Osteocyte (in vitro differentiated cells): ENCODE measurements around the gene SPATA16. TPM values are rescaled to one million over a fixed set of nuclear protein-coding genes. Genes with fewer than 3 reads are reported as not detected.
"Not testable (repeated sequence)": the region's sequence is repeated elsewhere in the genome, so short reads cannot be mapped to it uniquely, and the experiment has no call there.

Source experiments
- DNase-seq: peaks from one replicate; pipeline ENCODE4 v3.0.0; 2021; ENCODE audit warnings: mixed read lengths; ENCODE audit not compliant: unreplicated experiment; ENCODE audit errors: extremely low spot score
- H3K27ac Mint-ChIP-seq: one replicate; pipeline ENCODE4 v1.8.0; 2021; ENCODE audit warnings: mild to moderate bottlenecking, mixed read lengths; ENCODE audit not compliant: unreplicated experiment
- H3K27me3 Mint-ChIP-seq: one replicate; pipeline ENCODE4 v1.8.0; 2021; ENCODE audit warnings: mixed read lengths; ENCODE audit not compliant: unreplicated experiment
- H3K36me3 Mint-ChIP-seq: one replicate; pipeline ENCODE4 v1.8.0; 2021; ENCODE audit warnings: mixed read lengths; ENCODE audit not compliant: unreplicated experiment
- H3K4me1 Mint-ChIP-seq: one replicate; pipeline ENCODE4 v1.8.0; 2021; ENCODE audit warnings: mixed read lengths; ENCODE audit not compliant: unreplicated experiment
- H3K4me3 Mint-ChIP-seq: one replicate; pipeline ENCODE4 v1.8.0; 2021; ENCODE audit warnings: mild to moderate bottlenecking, moderate library complexity, mixed read lengths; ENCODE audit not compliant: unreplicated experiment
- H3K9me3 Mint-ChIP-seq: one replicate; pipeline ENCODE4 v1.8.0; 2021; ENCODE audit warnings: mixed read lengths; ENCODE audit not compliant: unreplicated experiment
- total RNA-seq: library from RNA; stranded (reverse); gene quantifications from 2 replicates; pipeline ENCODE4 v1.2.1, GENCODE V29; 2021
- TF ChIP-seq, protein P1 (sequence below): fragments of 200-600 bp; sonication (generic); IDR thresholded peaks from 2 replicates; pipeline ENCODE4 v1.5.0; 2021; ENCODE audit warnings: antibody characterized with exemption, mild to moderate bottlenecking, moderate library complexity

SPATA16 gene
- total RNA-seq, 1 donor from 2014 or later: not detected

DNA sequence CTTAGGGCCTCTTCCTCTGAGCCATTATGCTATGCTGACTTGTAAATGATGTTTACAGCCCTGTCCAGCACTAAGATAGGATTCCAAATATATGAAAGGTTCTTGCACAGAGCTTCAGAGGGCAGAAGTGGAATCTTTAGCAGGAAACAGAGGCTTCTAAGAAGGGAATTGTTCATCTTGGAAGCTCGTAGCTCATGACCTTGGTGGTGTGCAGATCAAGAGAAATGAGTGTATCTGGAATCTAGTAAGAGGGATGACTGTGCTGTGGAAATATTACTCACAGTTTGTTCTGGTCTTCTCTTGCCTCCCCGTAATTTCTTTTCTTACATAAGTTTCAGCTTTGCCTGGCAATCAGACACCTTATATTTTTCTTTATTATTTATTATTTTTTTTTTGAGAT lies 175.8 kb downstream of the SPATA16 start:
- peaks cover 7% of the 10 kb centered on the region for H3K27me3 Mint-ChIP-seq
- H3K9me3 Mint-ChIP-seq: no peaks in the 10 kb centered on the region
- DNase-seq: no peak
- no peak overlapping the region for H3K27ac Mint-ChIP-seq
- TF ChIP-seq, protein P1, sequence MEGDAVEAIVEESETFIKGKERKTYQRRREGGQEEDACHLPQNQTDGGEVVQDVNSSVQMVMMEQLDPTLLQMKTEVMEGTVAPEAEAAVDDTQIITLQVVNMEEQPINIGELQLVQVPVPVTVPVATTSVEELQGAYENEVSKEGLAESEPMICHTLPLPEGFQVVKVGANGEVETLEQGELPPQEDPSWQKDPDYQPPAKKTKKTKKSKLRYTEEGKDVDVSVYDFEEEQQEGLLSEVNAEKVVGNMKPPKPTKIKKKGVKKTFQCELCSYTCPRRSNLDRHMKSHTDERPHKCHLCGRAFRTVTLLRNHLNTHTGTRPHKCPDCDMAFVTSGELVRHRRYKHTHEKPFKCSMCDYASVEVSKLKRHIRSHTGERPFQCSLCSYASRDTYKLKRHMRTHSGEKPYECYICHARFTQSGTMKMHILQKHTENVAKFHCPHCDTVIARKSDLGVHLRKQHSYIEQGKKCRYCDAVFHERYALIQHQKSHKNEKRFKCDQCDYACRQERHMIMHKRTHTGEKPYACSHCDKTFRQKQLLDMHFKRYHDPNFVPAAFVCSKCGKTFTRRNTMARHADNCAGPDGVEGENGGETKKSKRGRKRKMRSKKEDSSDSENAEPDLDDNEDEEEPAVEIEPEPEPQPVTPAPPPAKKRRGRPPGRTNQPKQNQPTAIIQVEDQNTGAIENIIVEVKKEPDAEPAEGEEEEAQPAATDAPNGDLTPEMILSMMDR: no peak
- no peak overlapping the region for H3K4me3 Mint-ChIP-seq
- no peaks in the 10 kb centered on the region for H3K4me1 Mint-ChIP-seq
- H3K36me3 Mint-ChIP-seq: no peaks in the 10 kb centered on the region

DNA sequence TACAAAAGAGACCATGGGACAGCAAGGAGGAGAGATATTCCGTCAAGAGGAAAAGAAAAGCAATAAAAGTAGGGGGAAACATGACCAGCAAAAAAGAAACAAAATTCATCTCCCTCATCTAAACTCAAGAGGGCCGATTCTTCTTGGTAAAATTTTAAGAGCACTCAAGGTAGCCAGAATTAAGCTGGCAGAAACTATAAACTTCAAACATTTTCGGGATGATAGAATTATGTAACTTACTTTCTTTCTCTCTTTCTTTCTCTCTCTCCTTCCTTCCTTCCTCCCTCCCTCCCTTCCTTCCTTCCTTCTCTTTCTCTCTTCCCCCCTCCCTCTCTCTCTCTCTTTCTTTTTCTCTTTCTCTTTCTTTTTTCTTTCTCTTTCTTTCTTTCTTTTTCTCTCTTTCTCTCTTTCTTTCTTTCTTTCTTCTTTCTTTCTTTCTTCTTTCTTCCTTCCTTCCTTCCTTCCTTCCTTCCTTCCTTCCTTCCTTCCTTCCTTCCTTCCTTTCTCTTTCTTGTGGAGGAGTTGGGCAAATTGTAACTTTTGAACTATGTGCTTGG lies 180.3 kb downstream of the SPATA16 start:
- peaks cover 20% of the 10 kb centered on the region for H3K27me3 Mint-ChIP-seq
- H3K9me3 Mint-ChIP-seq, H3K27ac Mint-ChIP-seq, H3K4me1 Mint-ChIP-seq, H3K36me3 Mint-ChIP-seq, DNase-seq, H3K4me3 Mint-ChIP-seq: not testable (repeated sequence)

DNA sequence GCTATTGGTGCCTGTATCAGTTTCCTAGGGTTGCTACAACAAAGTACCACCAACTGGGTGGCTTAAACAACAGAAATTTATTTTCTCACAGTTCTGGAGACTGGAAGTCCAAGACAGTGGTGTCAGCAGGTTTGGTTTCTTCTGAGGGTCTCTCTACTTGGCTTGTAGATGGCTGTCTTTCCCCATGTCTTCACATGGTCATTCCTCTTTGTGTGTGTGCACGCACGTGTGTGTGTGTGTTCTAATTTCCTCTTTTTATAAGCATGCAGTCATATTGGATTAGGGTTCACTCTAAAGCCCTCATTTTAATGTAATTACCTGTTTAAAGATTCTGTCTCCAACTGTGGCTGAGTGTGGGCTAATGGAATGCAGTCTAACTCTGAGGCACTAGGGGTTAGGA lies 182.5 kb downstream of the SPATA16 start:
- Mint-ChIP-seq H3K4me3 (no peak overlapping the region), H3K36me3 (no peaks in the 10 kb centered on the region)

DNA sequence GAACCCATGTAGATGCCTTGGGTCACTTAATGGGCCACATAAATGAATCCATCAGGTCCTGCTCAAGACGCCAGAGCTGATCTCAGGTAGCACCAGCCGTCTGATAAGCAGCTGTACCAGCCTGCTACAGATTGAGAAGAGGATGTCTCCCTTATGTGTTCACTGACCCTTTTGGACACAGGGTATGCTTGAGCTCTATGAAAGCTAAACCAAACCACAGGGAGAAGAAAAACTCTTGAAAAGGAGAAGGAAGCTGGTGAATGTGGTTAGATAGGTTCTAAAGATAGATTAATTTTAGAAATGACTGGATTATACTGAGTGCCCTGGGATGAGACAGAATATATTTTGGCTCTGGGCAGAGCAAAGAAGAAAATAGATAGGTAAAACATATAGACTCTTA lies 187.5 kb downstream of the SPATA16 start:
- peaks cover 31% of the 10 kb centered on the region for H3K27me3 Mint-ChIP-seq
- TF ChIP-seq, protein P1: no peak
- DNase-seq: no peak
- H3K36me3 Mint-ChIP-seq: no peaks in the 10 kb centered on the region
- no peak overlapping the region for H3K27ac Mint-ChIP-seq
- H3K4me1 Mint-ChIP-seq: no peaks in the 10 kb centered on the region
- no peak overlapping the region for H3K4me3 Mint-ChIP-seq
- no peaks in the 10 kb centered on the region for H3K9me3 Mint-ChIP-seq

More for the DNA sequence above, 182.5 kb downstream of the SPATA16 start:
- TF ChIP-seq, protein P1: no peak
- Mint-ChIP-seq H3K9me3 (no peaks in the 10 kb centered on the region), H3K4me1 (no peaks in the 10 kb centered on the region), H3K27ac (no peak overlapping the region), H3K27me3 (peaks cover 19% of the 10 kb centered on the region)
- DNase-seq: no peak

DNA sequence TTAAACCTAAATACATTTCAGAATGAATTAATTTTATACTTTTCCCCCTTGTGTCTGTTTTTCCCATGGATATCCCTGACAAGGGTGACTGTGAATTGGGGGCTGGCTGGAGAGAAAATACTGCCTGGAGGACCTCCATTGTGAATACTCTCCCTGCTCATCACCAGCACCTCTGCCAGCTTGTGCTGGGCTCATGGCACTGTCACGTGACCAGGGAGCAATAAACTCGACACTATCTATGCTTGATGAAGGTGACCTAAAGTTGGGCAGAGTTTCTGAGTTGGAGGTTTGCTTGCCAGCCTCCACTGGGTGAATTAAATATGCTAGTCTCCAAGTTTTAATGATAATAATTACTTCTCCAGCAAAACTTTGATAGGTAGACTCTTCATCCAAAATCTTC lies 189.5 kb downstream of the SPATA16 start:
- DNase-seq: no peak
- peaks cover 22% of the 10 kb centered on the region for H3K27me3 Mint-ChIP-seq
- H3K9me3 Mint-ChIP-seq: no peaks in the 10 kb centered on the region
- no peaks in the 10 kb centered on the region for H3K36me3 Mint-ChIP-seq
- no peak overlapping the region for H3K27ac Mint-ChIP-seq
- no peaks in the 10 kb centered on the region for H3K4me1 Mint-ChIP-seq
- H3K4me3 Mint-ChIP-seq: no peak overlapping the region
- TF ChIP-seq, protein P1: no peak

DNA sequence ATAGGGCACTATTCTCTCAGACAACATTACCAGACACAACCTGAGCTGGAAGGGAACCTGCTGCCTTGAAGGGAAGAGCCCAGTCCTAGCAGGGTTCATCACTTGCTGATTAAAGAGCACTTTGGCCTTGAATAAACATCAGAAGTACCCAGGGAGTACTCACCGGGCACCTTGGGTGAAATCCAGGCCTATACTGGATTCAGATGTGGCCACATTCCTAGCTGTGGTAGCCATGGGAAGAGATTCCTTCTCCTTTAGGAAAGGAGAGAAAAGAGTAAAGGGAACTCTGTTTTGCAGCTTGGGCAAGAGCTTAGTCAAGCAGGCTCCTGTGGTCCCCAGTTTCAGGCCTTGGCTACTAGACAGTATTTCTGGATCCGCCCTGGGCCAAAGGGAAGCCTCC lies 195.0 kb downstream of the SPATA16 start:
- Mint-ChIP-seq H3K27me3 (peaks cover 7% of the 10 kb centered on the region), H3K4me1 (no peaks in the 10 kb centered on the region), H3K27ac (no peak overlapping the region), H3K36me3 (no peaks in the 10 kb centered on the region), H3K4me3 (no peak overlapping the region), H3K9me3 (no peaks in the 10 kb centered on the region)
- DNase-seq: no peak
- TF ChIP-seq, protein P1: no peak
